ENCODE data around the gene ULBP1.

- no peak for TF ChIP-seq CTCF (IDR thresholded peaks at IDR 0.05)
- TF ChIP-seq POLR2A (IDR thresholded peaks at IDR 0.05) = no peak
These were observed 1.7 kb downstream of the ULBP1 start for GRCh38 chr6:149965194-149966020.

All from testis (tissue), 2 donors.